IPS-15b (cell line): ENCODE results near the gene CCN2.

Experiments used
- H3K27me3 ChIP-seq: one replicate; pipeline ENCODE4 v1.6.1; 2013; ENCODE audit warnings: low read length; ENCODE audit not compliant: control insufficient read depth, insufficient read depth
- H3K36me3 ChIP-seq: one replicate; pipeline ENCODE4 v1.6.1; 2013; ENCODE audit warnings: low read length; ENCODE audit not compliant: control insufficient read depth, insufficient read depth
- H3K4me1 ChIP-seq: one replicate; pipeline ENCODE4 v1.6.1; 2013; ENCODE audit warnings: mild to moderate bottlenecking, low read length; ENCODE audit not compliant: control insufficient read depth, insufficient read depth
- H3K4me3 ChIP-seq: one replicate; pipeline ENCODE4 v1.5.1; 2013; ENCODE audit warnings: low read depth, low read length
- H3K9ac ChIP-seq: one replicate; pipeline ENCODE4 v1.6.1; 2013; ENCODE audit warnings: low read depth, mild to moderate bottlenecking, low read length
- H3K9me3 ChIP-seq: one replicate; pipeline ENCODE4 v1.6.1; 2013; ENCODE audit warnings: mild to moderate bottlenecking, low read length; ENCODE audit not compliant: control insufficient read depth, insufficient read depth

The CCN2 gene

GRCh38 chr6:131960371-131961133, 9.4 kb upstream of the CCN2 start:
- H3K27me3 ChIP-seq, result no peaks in the 10 kb centered on the region
- no peaks in the 10 kb centered on the region for H3K36me3 ChIP-seq
- peaks cover 5% of the 10 kb centered on the region for H3K4me1 ChIP-seq
- H3K9ac ChIP-seq, result no peak overlapping the region
- H3K4me3 ChIP-seq, result no peak overlapping the region
- no peaks in the 10 kb centered on the region for H3K9me3 ChIP-seq

GRCh38 chr6:131958542-131959470, 7.6 kb upstream of the CCN2 start:
- Histone ChIP-seq H3K4me1 (peaks cover 23% of the 10 kb centered on the region), H3K27me3 (no peaks in the 10 kb centered on the region), H3K9ac (no peak overlapping the region), H3K9me3 (no peaks in the 10 kb centered on the region), H3K36me3 (no peaks in the 10 kb centered on the region), H3K4me3 (no peak overlapping the region)

GRCh38 chr6:131958095-131958494, 6.9 kb upstream of the CCN2 start:
- H3K9ac ChIP-seq, result no peak overlapping the region
- no peak overlapping the region for H3K4me3 ChIP-seq
- H3K9me3 ChIP-seq, result no peaks in the 10 kb centered on the region
- H3K27me3 ChIP-seq, result no peaks in the 10 kb centered on the region
- no peaks in the 10 kb centered on the region for H3K36me3 ChIP-seq
- H3K4me1 ChIP-seq, result peaks cover 29% of the 10 kb centered on the region

- Histone ChIP-seq H3K36me3 (no peaks in the 10 kb centered on the region), H3K4me1 (peaks cover 45% of the 10 kb centered on the region), H3K9ac (no peak overlapping the region), H3K9me3 (no peaks in the 10 kb centered on the region), H3K27me3 (no peaks in the 10 kb centered on the region), H3K4me3 (no peak overlapping the region)
Measured at GRCh38 chr6:131955876-131956275, 4.7 kb upstream of the CCN2 start.

- Histone ChIP-seq H3K9ac (no peak overlapping the region), H3K27me3 (no peaks in the 10 kb centered on the region), H3K4me3 (no peak overlapping the region), H3K9me3 (no peaks in the 10 kb centered on the region), H3K36me3 (no peaks in the 10 kb centered on the region), H3K4me1 (peaks cover 45% of the 10 kb centered on the region)
Measured at GRCh38 chr6:131955192-131955591, 4.0 kb upstream of the CCN2 start.

- Histone ChIP-seq H3K9me3 (no peaks in the 10 kb centered on the region), H3K9ac (no peak overlapping the region), H3K4me3 (no peak overlapping the region), H3K36me3 (no peaks in the 10 kb centered on the region), H3K27me3 (no peaks in the 10 kb centered on the region), H3K4me1 (peaks cover 45% of the 10 kb centered on the region)
Measured at GRCh38 chr6:131954775-131955107, 3.6 kb upstream of the CCN2 start.

- Histone ChIP-seq H3K9me3 (no peaks in the 10 kb centered on the region), H3K9ac (no peak overlapping the region), H3K4me3 (no peak overlapping the region), H3K36me3 (no peaks in the 10 kb centered on the region), H3K4me1 (peaks cover 45% of the 10 kb centered on the region), H3K27me3 (no peaks in the 10 kb centered on the region)
Measured at GRCh38 chr6:131954059-131954774, 3.0 kb upstream of the CCN2 start.

GRCh38 chr6:131952886-131953509, 1.8 kb upstream of the CCN2 start:
- Histone ChIP-seq H3K36me3 (peaks cover 4% of the 10 kb centered on the region), H3K9me3 (no peaks in the 10 kb centered on the region), H3K4me1 (peaks cover 45% of the 10 kb centered on the region), H3K27me3 (no peaks in the 10 kb centered on the region), H3K4me3 (peak overlapping the region; percentile 6), H3K9ac (no peak overlapping the region)

- peaks cover 45% of the 10 kb centered on the region for H3K4me1 ChIP-seq
- H3K27me3 ChIP-seq, result no peaks in the 10 kb centered on the region
- peaks cover 4% of the 10 kb centered on the region for H3K36me3 ChIP-seq
- H3K4me3 ChIP-seq, result peak overlapping the region; percentile 27
- no peaks in the 10 kb centered on the region for H3K9me3 ChIP-seq
- peak overlapping the region; percentile 0 for H3K9ac ChIP-seq
Measured at GRCh38 chr6:131951576-131952230, 531 bp upstream of the CCN2 start.

- peak overlapping the region; percentile 9 for H3K9ac ChIP-seq
- no peaks in the 10 kb centered on the region for H3K27me3 ChIP-seq
- peaks cover 40% of the 10 kb centered on the region for H3K4me1 ChIP-seq
- H3K36me3 ChIP-seq, result peaks cover 4% of the 10 kb centered on the region
- no peaks in the 10 kb centered on the region for H3K9me3 ChIP-seq
- peak overlapping the region; percentile 76 for H3K4me3 ChIP-seq
Measured at GRCh38 chr6:131949909-131950766, 1.0 kb downstream of the CCN2 start.
